ENCODE measurements around the gene HPSE2.

Gene HPSE2

DNA sequence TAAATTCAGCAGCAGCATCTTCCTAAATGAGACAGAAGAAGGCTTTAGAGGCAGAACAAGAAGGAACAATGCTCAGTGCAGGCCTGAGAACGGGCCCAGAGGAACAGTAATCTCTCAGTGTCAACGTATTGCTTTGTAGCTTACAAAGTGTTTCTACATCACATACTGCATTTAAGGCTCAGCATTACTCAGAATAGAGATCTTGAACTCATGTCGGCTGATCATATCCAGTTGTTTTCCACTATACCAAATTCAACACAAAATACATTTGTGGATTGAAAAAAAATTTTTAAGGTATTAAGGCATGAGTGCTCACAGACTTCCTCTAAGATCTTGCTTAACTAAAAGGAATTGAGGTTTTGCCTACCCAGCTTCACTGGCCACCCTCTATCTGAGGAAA lies 325.1 kb downstream of the HPSE2 start:
- TF ChIP-seq CREB1 (IDR thresholded peaks at IDR 0.05; ENCODE audit: low read depth) = no peak
- no peak for TF ChIP-seq TAF1 (IDR thresholded peaks at IDR 0.05; ENCODE audit: low read depth)
- TF ChIP-seq, protein P1, sequence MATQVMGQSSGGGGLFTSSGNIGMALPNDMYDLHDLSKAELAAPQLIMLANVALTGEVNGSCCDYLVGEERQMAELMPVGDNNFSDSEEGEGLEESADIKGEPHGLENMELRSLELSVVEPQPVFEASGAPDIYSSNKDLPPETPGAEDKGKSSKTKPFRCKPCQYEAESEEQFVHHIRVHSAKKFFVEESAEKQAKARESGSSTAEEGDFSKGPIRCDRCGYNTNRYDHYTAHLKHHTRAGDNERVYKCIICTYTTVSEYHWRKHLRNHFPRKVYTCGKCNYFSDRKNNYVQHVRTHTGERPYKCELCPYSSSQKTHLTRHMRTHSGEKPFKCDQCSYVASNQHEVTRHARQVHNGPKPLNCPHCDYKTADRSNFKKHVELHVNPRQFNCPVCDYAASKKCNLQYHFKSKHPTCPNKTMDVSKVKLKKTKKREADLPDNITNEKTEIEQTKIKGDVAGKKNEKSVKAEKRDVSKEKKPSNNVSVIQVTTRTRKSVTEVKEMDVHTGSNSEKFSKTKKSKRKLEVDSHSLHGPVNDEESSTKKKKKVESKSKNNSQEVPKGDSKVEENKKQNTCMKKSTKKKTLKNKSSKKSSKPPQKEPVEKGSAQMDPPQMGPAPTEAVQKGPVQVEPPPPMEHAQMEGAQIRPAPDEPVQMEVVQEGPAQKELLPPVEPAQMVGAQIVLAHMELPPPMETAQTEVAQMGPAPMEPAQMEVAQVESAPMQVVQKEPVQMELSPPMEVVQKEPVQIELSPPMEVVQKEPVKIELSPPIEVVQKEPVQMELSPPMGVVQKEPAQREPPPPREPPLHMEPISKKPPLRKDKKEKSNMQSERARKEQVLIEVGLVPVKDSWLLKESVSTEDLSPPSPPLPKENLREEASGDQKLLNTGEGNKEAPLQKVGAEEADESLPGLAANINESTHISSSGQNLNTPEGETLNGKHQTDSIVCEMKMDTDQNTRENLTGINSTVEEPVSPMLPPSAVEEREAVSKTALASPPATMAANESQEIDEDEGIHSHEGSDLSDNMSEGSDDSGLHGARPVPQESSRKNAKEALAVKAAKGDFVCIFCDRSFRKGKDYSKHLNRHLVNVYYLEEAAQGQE (IDR thresholded peaks at IDR 0.05; ENCODE audit: low read depth) = no peak
- no peak for TF ChIP-seq EGR1 (IDR thresholded peaks at IDR 0.05)
- TF ChIP-seq USF1 (IDR thresholded peaks at IDR 0.05) = no peak

GRCh38 chr10:98910048-98910447 lies 325.6 kb downstream of the HPSE2 start:
- TF ChIP-seq CEBPB (IDR thresholded peaks at IDR 0.05) = no peak

DNA sequence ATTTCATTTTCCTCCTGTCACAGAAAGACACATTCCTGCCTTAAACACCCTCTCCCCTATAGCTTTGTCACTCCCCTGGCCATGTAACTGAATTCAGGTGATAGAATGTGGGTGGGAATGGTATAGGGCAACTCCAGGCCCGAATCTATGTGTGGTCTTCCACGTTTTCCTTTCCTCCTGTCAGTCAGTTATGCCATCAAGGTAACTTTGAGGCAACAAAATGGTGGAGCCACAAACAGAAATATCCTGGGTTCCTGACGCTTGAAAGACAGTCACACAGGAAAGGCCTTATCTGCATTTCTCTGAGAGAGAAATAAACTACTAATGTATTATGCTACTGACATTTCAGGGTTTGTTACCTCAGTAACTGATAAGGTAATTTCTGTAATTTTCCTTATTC lies 326.8 kb downstream of the HPSE2 start:
- TF ChIP-seq, protein P1 (IDR thresholded peaks at IDR 0.05; ENCODE audit: low read depth) = no peak
- TF ChIP-seq USF1 (IDR thresholded peaks at IDR 0.05) (no peak), YY1 (IDR thresholded peaks at IDR 0.05; ENCODE audit: low read depth) (no peak), TAF1 (IDR thresholded peaks at IDR 0.05; ENCODE audit: low read depth) (no peak), TCF12 (IDR thresholded peaks at IDR 0.05; ENCODE audit: low read depth) (no peak), EP300 (IDR thresholded peaks at IDR 0.05; ENCODE audit: borderline replicate concordance) (no peak), MAX (IDR thresholded peaks at IDR 0.05) (no peak), CEBPB (IDR thresholded peaks at IDR 0.05) (no peak), NFIC (IDR thresholded peaks at IDR 0.05) (no peak), RAD21 (IDR thresholded peaks at IDR 0.05; ENCODE audit: low read depth) (no peak), FOXM1 (IDR thresholded peaks at IDR 0.05; ENCODE audit: borderline replicate concordance, low read depth) (no peak), ZBTB7A (IDR thresholded peaks at IDR 0.05; ENCODE audit: low read depth) (no peak), CREB1 (IDR thresholded peaks at IDR 0.05; ENCODE audit: low read depth) (no peak), TEAD4 (IDR thresholded peaks at IDR 0.05) (no peak), EGR1 (IDR thresholded peaks at IDR 0.05) (no peak)

DNA sequence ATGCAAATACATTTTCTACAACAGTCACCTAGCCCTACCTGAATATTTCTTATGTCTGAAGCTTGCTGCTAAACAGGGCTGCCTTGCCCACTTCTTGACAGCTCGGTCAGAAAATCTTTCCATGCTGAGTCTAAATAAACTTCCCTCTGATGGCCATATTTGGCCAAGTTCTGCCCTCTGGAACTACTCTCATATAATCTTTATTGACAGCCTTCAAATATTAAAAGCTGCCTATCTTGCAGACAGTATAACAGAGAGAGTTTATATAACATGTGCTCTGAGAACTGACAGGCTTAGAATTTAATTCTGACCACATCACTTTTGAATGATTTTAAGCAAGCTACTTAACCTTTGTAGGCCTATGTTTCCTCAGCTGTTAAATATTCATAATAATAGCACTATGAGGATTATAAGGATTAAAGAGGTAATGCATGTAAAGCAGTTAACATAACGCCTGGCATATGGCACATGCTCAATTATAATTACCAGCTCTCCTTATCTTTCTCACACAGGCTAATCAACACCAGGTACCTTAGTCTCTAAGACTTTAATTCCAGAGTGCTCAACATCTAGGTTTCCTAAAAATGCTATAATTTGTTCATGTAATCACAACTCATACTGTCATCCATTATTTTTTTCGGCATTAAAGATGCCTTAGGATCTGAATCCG lies 334.1 kb downstream of the HPSE2 start:
- TF ChIP-seq EP300 (IDR thresholded peaks at IDR 0.05; ENCODE audit: borderline replicate concordance) (no peak), FOXM1 (IDR thresholded peaks at IDR 0.05; ENCODE audit: borderline replicate concordance, low read depth) (no peak), USF1 (IDR thresholded peaks at IDR 0.05) (no peak), MAX (IDR thresholded peaks at IDR 0.05) (no peak), EGR1 (IDR thresholded peaks at IDR 0.05) (no peak), NFIC (IDR thresholded peaks at IDR 0.05) (no peak), ZBTB7A (IDR thresholded peaks at IDR 0.05; ENCODE audit: low read depth) (no peak), CREB1 (IDR thresholded peaks at IDR 0.05; ENCODE audit: low read depth) (no peak), CEBPB (IDR thresholded peaks at IDR 0.05) (no peak), TCF12 (IDR thresholded peaks at IDR 0.05; ENCODE audit: low read depth) (no peak), RAD21 (IDR thresholded peaks at IDR 0.05; ENCODE audit: low read depth) (no peak), TEAD4 (IDR thresholded peaks at IDR 0.05) (no peak)
- TF ChIP-seq, protein P1 (IDR thresholded peaks at IDR 0.05; ENCODE audit: low read depth) = no peak
